K562 (cell line): ENCODE results near the gene RACK1. TPM values are rescaled to one million over a fixed set of nuclear protein-coding genes. Genes with fewer than 3 reads are reported as not detected.

Experiments used
- ASH1L ChIP-seq: fragments of 450-650 bp; IDR thresholded peaks from 2 replicates; pipeline ENCODE4 v1.6.1; 2018; ENCODE audit warnings: borderline replicate concordance, mild to moderate bottlenecking, low read depth; ENCODE audit not compliant: partially characterized antibody
- BRD4 ChIP-seq: fragments of 200-600 bp; sonication (generic); IDR thresholded peaks from 2 replicates; pipeline ENCODE4 v1.6.1; 2017; ENCODE audit warnings: inconsistent platforms
- ELF2 ChIP-seq: fragments of 250-450 bp; sonication (Bioruptor Pico); IDR thresholded peaks from 2 replicates; pipeline ENCODE4 v1.5.0; 2021; ENCODE audit warnings: mild to moderate bottlenecking
- FOXK1 ChIP-seq: sonication (generic); formaldehyde crosslinking; IDR thresholded peaks from 2 replicates; pipeline ENCODE4 v1.8.0; 2022; ENCODE audit warnings: missing genetic modification reagents, mild to moderate bottlenecking, borderline replicate concordance
- KHSRP ChIP-seq: fragments of 450-650 bp; IDR thresholded peaks from 2 replicates; pipeline ENCODE4 v1.6.1; 2017
- MAZ ChIP-seq, 2 experiments: fragments of 450-650 bp in 1 of 2; sonication (generic) in 1 of 2; formaldehyde crosslinking; IDR thresholded peaks in 1 of 2; conservative IDR thresholded peaks in 1 of 2; 2 replicates each; pipeline versions ENCODE4 v1.4.0 to v1.5.0; 2020; ENCODE audit warnings: mild to moderate bottlenecking in 1 of 2, missing genetic modification reagents in 1 of 2
- MIER1 ChIP-seq: fragments of 450-650 bp; IDR thresholded peaks from 2 replicates; pipeline ENCODE4 v1.6.1; 2016; ENCODE audit warnings: antibody characterized with exemption, mild to moderate bottlenecking, low read depth
- MYBL2 ChIP-seq, 2 experiments: fragments of 450-650 bp in 1 of 2; sonication (generic) in 1 of 2; formaldehyde crosslinking in 1 of 2; IDR thresholded peaks; 2 replicates each; pipeline versions ENCODE4 v1.6.1 to v1.8.1; 2017 to 2022; ENCODE audit warnings: borderline replicate concordance in 1 of 2, inconsistent platforms in 1 of 2, low read depth in 1 of 2, mild to moderate bottlenecking in 1 of 2, missing genetic modification reagents in 1 of 2, moderate library complexity in 1 of 2
- NCOA2 ChIP-seq, 2 experiments: fragments of 450-650 bp; IDR thresholded peaks; 2 replicates each; pipeline ENCODE4 v1.6.1; 2018; ENCODE audit warnings: mild to moderate bottlenecking in 2 of 2, moderate library complexity in 1 of 2; ENCODE audit not compliant: partially characterized antibody in 2 of 2
- NFIC ChIP-seq: fragments of 450-650 bp; IDR thresholded peaks from 2 replicates; pipeline ENCODE4 v1.6.1; 2017; ENCODE audit warnings: mild to moderate bottlenecking, inconsistent platforms
- NKRF ChIP-seq: fragments of 450-650 bp; IDR thresholded peaks from 2 replicates; pipeline ENCODE4 v1.6.1; 2016; ENCODE audit warnings: borderline replicate concordance
- NRF1 ChIP-seq, 2 experiments: fragments of 450-650 bp; IDR thresholded peaks in 1 of 2; conservative IDR thresholded peaks in 1 of 2; 2 replicates each; pipeline ENCODE4 v1.6.1; 2014; ENCODE audit warnings: mild to moderate bottlenecking in 2 of 2
- RBM22 ChIP-seq: fragments of 200-400 bp; formaldehyde crosslinking; IDR thresholded peaks from 2 replicates; pipeline ENCODE4 v1.6.1; 2018; ENCODE audit warnings: low read length, low read depth; ENCODE audit not compliant: poor library complexity, severe bottlenecking
- SUPT5H ChIP-seq: fragments of 450-650 bp; IDR thresholded peaks from 2 replicates; pipeline ENCODE4 v1.6.1; 2016
- ZBTB8A ChIP-seq: fragments of 450-650 bp; IDR thresholded peaks from 2 replicates; pipeline ENCODE4 v1.6.1; 2018; ENCODE audit warnings: mild to moderate bottlenecking, moderate library complexity; ENCODE audit not compliant: partially characterized antibody
- ZNF609 ChIP-seq: sonication (generic); formaldehyde crosslinking; IDR thresholded peaks from 2 replicates; pipeline ENCODE4 v1.8.1; 2023; ENCODE audit warnings: missing genetic modification reagents, mild to moderate bottlenecking, borderline replicate concordance
- ZNF717 ChIP-seq: fragments of 250-450 bp; sonication (Bioruptor Pico); IDR thresholded peaks from 2 replicates; pipeline ENCODE4 v1.5.0; 2021
- polyA plus RNA-seq, 8 experiments: library from polyadenylated mRNA; depleted of rRNA in 4 of 8; stranded (reverse) in 5 of 8; unstranded in 3 of 8; fragments of >200 nt; fragmentation: Nextera tagmentation in 2 of 8; fragmentation: Illumina TruSeq in 1 of 8; extraction: Ambion mirVana in 2 of 8; extraction: Trizol in 1 of 8; gene quantifications; 2 replicates each; pipeline versions ENCODE4 v1.2.1 to v1.2.3, GENCODE V29; 2011 to 2014; ENCODE audit warnings: inconsistent platforms in 1 of 8, missing spikeins in 1 of 8
- total RNA-seq, 7 experiments: library from RNA; depleted of rRNA in 6 of 7; stranded (reverse); fragments of >200 nt in 6 of 7; fragmentation: Illumina TruSeq in 2 of 7; extraction: Trizol in 2 of 7; gene quantifications; 2 replicates each; pipeline versions ENCODE4 v1.2.1 to v1.2.3, GENCODE V29; 2011 to 2021; ENCODE audit warnings: low replicate concordance in 1 of 7
- TF ChIP-seq, protein P1 (sequence below): fragments of 450-650 bp; IDR thresholded peaks from one replicate; pipeline ENCODE4 v1.6.1; 2018; ENCODE audit warnings: mild to moderate bottlenecking, moderate library complexity; ENCODE audit not compliant: partially characterized antibody
- TF ChIP-seq, protein P2 (sequence below): fragments of 450-650 bp; formaldehyde crosslinking; IDR thresholded peaks from 2 replicates; pipeline ENCODE4 v1.4.0; 2020; ENCODE audit warnings: mild to moderate bottlenecking

Gene RACK1
- total and polyA plus RNA-seq, 9 of the 15 experiments (the other 6 are each of a cell fraction or from before 2014, with no cell fraction given): 2,303 to 5,311 (median 3,833) TPM

- TF ChIP-seq ELF2 (no peak), MAZ (CRISPR knock-in tag; conservative IDR thresholded peaks at IDR 0.05 in 1 of 2, IDR thresholded peaks at IDR 0.05 in 1 of 2) (peak; percentile 68 to 80), MIER1 (no peak), BRD4 (no peak), RBM22 (no peak), ZNF717 (CRISPR knock-in tag) (no peak), NCOA2 (IDR thresholded peaks at IDR 0.05; ENCODE audit: partially characterized antibody in 2 of 2) (no peak), MYBL2 (IDR thresholded peaks at IDR 0.05; ENCODE audit: low read depth) (no peak), MYBL2 (CRISPR knock-in tag; IDR thresholded peaks at IDR 0.05; ENCODE audit: borderline replicate concordance) (no peak), ZNF609 (CRISPR knock-in tag) (no peak), NFIC (peak; percentile 64), ASH1L (no peak), FOXK1 (CRISPR knock-in tag) (no peak), ZBTB8A (no peak), SUPT5H (0 out of 2 replicates have a peak, but pooled peaks have one; percentile 35), KHSRP (no peak), NKRF (no peak), NRF1 (conservative IDR thresholded peaks at IDR 0.05 in 1 of 2, IDR thresholded peaks at IDR 0.05 in 1 of 2) (peak; percentile 51 to 55)
- TF ChIP-seq, protein P1, sequence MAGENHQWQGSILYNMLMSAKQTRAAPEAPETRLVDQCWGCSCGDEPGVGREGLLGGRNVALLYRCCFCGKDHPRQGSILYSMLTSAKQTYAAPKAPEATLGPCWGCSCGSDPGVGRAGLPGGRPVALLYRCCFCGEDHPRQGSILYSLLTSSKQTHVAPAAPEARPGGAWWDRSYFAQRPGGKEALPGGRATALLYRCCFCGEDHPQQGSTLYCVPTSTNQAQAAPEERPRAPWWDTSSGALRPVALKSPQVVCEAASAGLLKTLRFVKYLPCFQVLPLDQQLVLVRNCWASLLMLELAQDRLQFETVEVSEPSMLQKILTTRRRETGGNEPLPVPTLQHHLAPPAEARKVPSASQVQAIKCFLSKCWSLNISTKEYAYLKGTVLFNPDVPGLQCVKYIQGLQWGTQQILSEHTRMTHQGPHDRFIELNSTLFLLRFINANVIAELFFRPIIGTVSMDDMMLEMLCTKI: no peak
- TF ChIP-seq, protein P2, sequence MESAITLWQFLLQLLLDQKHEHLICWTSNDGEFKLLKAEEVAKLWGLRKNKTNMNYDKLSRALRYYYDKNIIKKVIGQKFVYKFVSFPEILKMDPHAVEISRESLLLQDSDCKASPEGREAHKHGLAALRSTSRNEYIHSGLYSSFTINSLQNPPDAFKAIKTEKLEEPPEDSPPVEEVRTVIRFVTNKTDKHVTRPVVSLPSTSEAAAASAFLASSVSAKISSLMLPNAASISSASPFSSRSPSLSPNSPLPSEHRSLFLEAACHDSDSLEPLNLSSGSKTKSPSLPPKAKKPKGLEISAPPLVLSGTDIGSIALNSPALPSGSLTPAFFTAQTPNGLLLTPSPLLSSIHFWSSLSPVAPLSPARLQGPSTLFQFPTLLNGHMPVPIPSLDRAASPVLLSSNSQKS (CRISPR knock-in tag): no peak
Measured at GRCh38 chr5:181204113-181204825, 39.4 kb downstream of the RACK1 start (continued).
